Embryonic facial prominence (tissue), 1 donor: ENCODE data around the gene C5AR2.
A peak's percentile ranks its signal among the peaks of the same experiment; 100 is the strongest.
"Not testable (repeated sequence)": the region's sequence is repeated elsewhere in the genome, so short reads cannot be mapped to it uniquely, and the experiment has no call there.

Experiments used
- DNase-seq: peaks from one replicate; pipeline ENCODE4 v3.0.0-alpha.2; 2016; ENCODE audit errors: extremely low spot score

The C5AR2 gene

DNA sequence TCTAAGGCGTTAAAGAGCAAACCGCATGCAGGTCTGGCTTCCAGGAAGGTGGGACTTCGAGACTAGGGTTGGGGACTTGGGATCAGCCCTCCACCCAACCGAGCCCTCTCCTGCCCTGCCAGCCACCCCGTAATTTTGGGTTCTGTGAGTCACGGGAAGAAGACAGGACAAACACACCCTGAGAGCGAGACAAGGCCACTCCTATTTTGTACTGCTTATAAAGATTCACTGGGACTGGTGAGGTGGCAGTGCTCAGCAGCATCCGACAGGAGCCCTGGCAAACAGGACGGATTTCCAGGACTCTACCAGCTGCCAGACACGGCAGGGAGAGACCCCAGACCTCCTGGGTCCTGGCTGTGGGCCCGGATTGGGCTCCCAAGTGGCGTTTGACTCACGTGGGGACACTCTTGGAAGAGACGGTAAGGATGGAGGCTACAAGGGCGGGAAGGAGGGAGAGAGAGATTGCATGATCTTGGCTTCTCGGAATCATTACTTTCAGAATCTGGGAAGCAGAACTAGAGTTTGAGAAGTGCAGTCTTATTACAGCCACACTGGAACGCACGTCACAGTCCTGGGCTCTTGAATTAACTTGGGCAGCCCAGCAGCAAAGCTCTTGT is at the start of gene C5AR2:
Gene C5AR2, plus strand, starts transcription at position 245 of the 617 bp plus-strand sequence. CDS start 8,625 bp downstream, outside the sequence.
- no peak for DNase-seq

DNA sequence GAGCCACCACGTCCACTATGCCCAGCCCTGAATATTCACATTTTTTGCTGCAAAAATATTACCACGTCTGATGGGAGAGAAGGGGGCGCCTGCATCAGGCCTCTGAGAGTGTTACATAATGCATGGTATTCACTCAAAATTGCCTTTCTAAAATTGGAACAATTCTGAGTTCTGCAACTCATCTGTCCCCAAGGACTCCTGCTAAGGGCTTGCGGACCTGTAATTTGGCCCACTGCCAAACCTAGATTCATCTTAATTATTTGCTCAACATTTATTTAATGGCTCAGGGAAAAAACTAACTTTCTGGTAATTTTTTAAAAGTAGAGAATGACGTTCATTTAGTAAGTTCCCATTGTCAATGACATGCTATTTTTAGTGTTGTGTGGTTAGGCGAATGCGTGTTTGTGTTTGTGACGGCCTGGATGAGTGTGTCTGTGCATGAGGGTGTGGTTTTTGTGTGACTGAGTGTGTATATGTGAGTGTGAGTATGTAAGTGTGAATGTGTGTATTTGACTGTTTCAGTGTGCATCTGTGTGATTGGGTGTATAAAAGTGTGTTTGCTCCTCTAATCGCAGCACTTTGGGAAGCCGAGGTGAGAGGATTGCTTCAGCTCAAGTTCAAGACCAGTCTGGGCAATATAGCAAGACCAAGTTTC is 48.4 kb upstream of the C5AR2 start:
- DNase-seq: no peak

DNA sequence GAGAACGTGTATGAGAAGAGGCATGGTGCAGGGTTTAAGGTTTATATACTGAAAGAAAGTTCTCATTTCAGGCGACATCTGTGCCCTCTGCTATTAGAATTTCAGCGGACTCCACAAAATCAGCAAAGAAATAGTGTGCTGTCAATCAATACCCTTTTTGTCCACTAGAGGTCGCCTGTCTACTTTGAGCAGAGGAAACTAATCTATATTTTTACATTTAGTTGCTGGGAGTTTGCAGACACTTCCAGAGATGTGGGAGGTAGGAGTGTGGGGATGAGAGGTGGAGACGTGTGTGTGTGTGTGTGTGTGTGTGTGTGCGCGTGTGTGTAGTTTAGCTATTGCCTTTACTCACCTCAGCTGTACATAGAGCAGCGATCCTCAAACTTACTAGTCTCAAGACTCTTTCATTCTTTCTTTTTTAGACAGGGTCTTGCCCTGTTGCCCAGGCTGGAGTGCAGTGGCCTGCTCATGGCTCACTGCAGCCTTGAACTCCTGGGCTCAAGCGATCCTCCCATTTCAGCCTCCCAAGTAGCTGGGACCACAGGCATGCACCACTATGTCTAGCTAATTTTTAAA is 47.6 kb upstream of the C5AR2 start:
- DNase-seq: peak; percentile 58

DNA sequence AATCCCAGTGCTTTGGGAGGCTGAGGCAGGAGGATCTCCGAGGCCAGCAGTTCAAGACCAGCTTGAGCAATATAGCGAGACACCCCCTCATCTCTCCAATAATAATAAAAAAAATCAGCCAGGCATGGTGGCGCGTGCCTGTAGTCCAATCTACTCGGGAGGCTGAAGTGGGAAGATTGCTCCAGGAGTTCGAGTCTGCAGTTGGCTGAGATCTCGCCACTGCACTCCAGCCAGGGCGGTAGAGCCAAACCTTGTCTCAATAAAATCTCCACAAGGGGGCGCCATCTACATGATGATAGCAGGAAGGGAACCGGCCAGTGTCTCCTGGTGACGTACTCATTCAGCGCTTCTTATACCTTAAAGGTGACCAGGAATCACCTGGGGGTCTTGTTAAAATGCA is 35.9 kb upstream of the C5AR2 start:
- DNase-seq: no peak

DNA sequence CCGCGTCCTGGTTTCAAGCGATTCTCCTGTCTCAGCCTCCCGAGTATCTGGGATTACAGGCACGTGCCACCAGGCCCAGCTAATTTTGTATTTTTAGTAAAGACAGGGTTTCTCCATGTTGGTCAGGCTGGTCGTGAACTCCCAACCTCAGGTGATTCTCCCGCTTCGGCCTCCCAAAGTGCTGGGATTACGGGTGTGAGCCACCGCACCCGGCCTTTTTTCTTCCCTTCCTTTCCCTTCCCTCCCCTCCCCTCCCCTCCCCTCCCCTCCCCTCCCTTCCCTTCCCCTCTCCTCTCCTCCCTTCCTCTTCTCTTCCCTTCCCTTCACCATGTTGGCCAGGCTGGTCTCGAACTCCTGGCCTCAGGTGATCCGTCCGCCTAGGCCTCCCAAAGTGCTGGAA is 31.1 kb upstream of the C5AR2 start:
- not testable (repeated sequence) for DNase-seq

DNA sequence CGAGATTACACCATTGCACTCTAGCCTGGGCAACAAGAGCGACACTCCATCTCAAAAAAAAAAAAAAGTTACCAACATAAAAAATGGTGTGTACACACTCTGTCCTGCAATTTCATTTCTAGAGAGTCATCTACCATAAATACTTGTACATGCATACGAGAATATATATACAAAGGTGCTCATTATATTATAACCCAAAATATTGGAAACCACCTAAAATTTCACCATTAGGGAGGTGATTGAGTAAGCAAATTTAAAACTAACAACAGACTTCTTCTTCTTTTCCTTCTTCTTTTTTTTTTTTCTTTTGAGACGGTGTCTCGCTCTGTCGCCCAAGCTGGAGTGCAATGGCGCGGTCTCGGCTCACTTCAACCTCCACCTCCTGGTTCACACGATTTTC is 29.7 kb upstream of the C5AR2 start:
- no peak for DNase-seq

DNA sequence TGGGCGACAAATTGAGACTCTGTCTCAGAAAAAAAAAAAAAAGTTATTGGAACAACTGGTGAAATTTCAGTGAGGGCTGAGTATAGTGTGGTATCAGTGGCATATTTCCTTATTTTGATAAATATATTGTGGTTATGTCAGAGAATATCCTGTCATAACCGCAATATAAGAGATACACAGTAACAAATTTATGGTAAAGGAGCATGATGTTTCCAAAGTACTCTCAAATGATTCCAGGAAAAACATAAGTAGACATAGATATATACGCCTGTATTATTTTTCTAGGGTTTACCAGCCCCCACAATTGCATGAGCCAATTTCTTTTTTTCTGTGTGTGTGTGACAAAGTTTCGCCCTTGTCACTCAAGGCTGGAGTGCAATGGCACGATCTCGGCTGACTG is 28.0 kb upstream of the C5AR2 start:
- DNase-seq: no peak

DNA sequence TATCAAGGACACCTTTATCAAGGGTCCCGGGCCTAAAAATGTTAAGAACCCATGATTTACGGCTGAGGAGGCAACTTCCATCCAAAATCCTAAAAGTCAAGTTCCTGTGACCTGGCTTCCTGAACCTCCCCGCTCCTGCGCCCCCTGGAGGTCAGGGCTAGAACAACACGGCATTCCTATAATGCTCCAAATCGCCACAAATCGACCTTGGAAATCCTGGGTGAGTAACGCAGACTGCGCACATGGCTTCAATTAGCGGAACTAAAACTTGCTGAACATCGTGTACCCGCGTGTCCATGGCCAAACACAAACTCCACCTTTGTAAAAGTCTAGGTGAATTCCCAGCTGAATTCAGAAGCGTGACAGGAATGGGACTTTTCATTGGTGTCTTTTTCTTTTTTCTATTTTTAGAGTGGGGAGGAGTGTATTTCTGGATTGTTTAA is 26.6 kb upstream of the C5AR2 start:
- DNase-seq: no peak

DNA sequence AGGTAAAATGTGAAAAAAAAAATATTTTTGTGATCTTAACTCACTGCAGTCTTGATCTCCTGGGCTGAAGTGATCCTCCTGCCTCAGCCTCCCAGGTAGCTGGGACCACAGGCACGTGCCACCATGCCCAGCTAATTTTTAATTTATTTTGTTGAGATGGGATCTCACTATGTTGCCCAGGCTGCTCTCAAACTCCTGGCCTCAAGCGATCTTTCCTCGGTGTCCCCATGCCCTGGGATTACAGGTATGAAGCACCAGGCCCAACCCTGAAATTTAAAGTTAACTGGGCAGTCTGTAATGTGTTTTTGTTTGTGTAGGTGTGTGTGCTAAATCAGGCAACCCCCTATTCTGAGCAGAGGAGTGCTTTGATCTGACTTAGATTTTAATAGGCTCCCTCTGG is 25.7 kb upstream of the C5AR2 start:
- no peak for DNase-seq

DNA sequence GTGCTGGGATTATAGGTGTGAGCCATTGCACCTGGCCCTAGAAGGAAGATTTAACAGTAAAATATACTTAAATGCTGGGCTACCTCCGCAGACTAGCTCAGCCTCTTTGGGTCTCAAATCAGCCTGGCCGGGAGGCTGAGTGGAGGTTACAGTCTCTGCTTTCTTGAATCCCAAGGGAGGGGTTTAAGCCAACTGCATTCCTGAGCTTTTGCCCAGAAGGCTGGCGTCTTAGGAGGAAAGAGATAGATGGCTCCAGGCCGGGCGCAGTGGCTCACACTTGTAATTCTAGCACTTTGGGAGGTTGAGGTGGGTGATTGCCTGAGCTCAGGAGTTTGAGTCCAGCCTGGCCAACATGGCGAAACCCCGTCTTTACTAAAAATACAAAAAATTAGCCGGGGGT is 22.9 kb upstream of the C5AR2 start:
- DNase-seq: no peak

DNA sequence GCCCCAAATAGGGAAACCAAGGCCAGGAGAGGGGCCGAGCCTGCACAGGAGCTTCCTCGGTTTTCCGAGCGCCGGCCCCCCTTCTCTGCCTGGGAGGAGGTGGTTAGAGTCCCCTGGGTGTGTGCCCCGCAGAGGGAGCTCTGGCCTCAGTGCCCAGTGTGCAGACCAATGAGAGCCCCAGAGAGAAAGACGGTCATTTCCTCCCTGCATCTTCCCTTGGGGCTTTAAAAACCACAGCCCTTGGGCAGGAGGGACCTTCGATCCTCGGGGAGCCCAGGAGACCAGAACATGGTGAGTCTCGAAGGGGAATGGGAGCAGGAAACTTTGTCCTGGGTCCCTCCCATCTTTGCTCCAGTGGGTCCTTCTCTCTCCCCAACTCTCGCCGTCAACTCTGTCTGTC is 22.4 kb upstream of the C5AR2 start, which contains the start of gene C5AR1:
Gene C5AR1, plus strand, starts transcription at position 254 of the 400 bp plus-strand sequence. Its CDS starts 35 bp downstream, at position 289.
- DNase-seq: no peak

DNA sequence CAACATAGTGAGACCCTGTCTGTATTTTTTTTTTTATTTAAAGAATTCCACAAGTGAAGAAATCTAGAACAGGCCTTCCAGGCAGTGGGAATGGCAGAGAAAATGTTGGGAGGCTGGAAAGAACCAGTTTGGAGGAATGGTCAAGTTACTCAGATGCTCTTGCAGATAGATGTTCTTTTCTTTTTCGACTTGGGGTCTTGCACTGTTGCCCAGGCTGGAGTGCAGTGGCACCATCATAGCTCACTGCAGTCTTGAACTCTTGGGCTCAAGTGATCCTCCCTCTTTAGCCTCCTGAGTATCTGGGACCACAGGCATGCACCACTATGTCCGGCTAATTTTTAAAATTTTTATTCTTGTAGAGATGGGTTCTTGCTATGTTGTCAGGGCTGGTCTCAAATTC is 21.7 kb upstream of the C5AR2 start:
- DNase-seq: no peak

DNA sequence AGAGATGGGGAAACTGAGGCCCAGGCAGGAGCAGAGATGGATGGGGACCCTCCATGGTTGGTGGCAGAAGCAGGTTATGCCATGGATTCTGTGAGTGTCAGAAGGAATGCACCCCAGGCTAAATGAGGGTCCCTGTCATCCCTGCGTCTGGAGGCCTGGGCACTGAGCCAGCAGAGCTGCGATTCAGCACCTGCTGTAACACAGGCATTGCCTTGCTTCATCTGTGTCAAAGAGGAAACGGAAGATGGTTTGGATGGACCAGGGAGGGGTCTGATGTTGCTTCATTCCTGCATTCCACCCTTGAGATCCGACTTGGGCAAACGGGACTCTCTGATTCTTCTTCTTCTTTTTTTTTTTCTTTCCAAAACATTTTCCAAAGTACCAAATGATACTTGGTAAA is 21.2 kb upstream of the C5AR2 start:
- DNase-seq: no peak

DNA sequence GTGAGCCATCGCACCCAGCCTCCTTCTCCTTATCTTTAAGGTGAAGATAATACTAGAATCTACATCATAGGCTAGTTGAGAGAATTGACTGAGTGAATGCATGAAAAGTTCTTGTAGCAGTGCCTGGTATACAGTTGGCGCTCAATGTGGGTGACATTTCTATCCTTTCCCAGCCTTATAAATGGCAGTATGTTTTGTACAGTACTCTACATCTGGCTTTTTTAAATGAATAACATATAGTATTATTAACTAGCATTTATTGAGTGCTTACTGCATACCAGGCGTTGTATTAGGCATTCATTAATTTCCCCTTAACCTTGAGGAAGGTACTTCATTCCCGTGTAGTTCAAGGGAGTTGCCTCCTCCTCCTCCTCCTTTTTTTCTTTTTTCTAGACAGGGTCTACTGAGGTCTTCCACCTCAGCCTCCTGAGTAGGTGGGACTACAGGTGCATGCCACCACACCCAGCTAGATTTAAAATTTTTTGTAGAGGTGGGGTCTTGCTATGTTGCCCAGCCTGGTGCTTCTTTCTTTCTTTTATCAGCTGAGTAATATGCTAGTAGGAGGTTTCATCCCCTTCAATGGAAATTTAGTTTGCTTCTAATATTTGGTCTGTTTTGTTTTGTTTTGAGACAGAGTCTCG is 19.5 kb upstream of the C5AR2 start:
- DNase-seq: no peak

DNA sequence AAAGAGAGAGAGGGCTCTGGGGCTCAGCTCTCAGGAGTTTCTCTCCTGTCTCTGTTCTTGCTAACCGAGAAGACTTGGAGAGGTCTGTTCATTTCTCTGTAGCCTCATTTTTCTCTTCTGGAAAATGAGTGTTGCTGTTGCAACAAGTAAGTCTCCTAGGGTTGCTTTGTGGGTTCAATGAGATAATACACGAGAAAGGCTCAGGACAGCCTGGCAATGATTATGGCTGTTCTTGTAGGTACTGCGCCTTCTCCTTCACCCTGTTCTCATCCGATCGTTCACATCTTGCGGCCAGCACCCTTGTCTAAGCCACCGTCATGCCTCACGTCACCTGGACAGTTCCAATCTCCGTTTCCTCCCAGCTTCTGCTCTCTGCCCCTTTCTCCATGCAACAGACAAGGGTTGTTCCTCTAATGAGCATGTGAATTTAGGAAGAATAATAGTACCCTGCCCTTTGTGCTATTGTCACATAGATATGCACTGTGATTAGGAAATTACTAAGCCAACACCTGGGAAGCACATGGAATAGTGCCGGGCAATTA is 18.1 kb upstream of the C5AR2 start:
- DNase-seq: no peak

DNA sequence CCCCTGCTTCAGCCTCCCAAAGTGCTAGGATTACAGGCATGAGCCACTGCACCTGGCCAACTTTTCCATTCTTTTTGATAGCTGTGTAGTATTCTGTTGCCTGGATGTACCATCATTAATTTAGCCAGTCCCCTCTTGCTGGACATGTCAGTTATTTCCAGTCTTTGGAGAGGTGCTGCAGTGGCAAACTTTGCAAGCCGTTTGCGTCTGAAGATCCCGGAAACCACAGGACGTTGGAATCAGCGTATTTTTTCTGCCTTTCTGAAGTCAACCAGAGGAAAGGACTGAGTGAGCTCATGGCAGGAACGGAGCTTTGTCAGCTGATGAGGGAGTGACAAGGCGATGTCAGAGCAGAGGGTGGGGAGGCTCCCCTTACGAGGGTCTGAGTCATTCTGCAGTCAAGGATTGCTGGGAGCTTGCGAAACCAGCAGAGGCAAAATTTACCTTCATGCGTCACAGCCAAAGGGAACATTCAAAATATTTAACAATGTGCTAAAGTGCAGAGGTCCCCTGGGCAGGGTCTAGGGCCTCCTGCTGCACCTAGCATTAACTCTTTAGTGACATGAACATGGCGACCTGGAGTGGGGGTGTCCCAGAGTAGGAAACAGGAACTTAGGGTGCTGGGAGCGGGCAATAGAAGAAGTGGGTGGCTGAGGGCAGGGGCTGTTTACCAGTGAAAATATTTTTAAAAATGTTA is 16.7 kb upstream of the C5AR2 start:
- no peak for DNase-seq

DNA sequence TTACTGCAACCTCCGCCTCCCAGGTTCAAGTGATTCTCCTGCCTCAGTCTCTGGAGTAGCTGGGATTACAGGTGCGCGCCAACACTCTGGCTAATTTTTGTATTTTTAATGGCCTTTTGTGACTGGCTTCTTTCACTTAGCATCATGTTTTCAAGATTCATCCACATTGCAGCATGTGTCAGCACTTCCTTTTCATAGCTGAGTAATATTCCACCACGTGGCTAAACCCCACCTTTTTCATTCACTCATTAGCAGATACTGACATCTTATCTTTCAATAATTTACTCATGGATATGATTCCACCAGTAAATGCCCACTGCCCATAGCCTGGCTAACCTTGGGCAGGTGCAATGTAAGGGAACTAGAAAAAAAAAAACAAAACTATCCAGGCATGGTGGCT is 15.5 kb upstream of the C5AR2 start:
- no peak for DNase-seq

DNA sequence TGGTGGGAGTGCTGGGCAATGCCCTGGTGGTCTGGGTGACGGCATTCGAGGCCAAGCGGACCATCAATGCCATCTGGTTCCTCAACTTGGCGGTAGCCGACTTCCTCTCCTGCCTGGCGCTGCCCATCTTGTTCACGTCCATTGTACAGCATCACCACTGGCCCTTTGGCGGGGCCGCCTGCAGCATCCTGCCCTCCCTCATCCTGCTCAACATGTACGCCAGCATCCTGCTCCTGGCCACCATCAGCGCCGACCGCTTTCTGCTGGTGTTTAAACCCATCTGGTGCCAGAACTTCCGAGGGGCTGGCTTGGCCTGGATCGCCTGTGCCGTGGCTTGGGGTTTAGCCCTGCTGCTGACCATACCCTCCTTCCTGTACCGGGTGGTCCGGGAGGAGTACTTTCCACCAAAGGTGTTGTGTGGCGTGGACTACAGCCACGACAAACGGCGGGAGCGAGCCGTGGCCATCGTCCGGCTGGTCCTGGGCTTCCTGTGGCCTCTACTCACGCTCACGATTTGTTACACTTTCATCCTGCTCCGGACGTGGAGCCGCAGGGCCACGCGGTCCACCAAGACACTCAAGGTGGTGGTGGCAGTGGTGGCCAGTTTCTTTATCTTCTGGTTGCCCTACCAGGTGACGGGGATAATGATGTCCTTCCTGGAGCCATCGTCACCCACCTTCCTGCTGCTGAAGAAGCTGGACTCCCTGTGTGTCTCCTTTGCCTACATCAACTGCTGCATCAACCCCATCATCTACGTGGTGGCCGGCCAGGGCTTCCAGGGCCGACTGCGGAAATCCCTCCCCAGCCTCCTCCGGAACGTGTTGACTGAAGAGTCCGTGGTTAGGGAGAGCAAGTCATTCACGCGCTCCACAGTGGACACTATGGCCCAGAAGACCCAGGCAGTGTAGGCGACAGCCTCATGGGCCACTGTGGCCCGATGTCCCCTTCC is 11.8 kb upstream of the C5AR2 start:
- DNase-seq: no peak

DNA sequence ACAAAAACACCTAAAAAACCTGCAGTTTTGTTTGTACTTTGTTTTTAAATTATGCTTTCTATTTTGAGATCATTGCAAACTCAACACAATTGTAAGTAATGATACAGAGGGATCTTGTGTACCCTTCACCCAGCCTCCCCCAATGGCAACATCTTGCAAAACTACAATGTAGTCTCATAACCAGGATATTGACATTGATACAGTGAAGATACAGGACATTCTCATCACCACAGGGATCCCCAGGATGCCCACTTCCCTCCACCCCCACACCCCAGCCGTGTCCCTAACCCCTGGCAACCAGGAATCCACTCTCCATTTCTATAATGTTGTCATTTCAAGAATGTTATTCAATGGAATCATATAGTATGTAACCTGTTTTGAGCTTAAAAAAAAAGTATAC is 10.3 kb upstream of the C5AR2 start:
- DNase-seq: no peak

DNA sequence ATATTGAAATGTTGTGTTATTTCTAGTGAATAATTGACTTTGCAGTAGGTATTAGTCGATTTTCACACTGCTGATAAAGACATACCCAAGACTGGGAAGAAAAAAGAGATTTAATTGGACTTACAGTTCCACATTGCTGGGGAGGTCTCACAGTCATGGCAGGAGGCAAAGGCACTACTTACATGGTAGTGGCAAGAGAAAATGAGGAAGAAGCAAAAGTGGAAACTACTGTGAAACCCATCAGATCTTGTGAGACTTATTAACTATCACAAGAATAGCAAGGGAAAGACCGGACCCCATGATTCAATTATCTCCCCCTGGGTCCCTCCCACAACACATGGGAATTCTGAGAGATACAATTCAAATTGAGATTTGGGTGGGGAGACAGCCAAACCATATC is 9.9 kb upstream of the C5AR2 start:
- DNase-seq: no peak

DNA sequence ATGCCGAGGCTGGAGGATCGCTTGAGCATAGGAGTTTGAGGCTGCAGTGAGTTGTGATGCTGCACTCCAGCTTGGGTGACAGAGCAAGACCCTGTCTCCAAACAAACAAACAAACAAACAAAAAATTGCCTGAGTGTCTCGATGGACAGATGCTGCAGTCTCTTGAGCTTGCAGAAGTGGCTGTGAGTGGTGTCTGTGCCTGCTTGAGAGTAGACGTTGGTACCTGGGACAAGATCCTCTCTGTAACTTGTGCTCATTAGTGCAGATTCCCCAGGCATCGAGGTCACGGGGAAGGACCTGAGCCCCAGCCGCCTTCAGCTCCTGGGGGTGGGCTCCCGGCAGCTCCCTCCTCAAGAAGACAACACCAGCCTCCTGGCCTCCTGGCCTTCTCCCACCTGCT is 8.6 kb upstream of the C5AR2 start:
- no peak for DNase-seq
